Skeletal muscle tissue (tissue), 4 donors: ENCODE results near the gene SPATA2L. TPM values are rescaled to one million over a fixed set of nuclear protein-coding genes. Genes with fewer than 3 reads are reported as not detected.

Experiments
- H3K27ac ChIP-seq: one replicate; pipeline ENCODE4 v1.7.0; 2013; ENCODE audit warnings: mild to moderate bottlenecking, low read depth, low read length, inconsistent platforms
- H3K27me3 ChIP-seq, 3 donors: one replicate each; pipeline ENCODE4 v1.7.0; 2013; ENCODE audit warnings: low read length in 3 of 3; ENCODE audit not compliant: control insufficient read depth in 3 of 3, insufficient read depth in 3 of 3
- H3K36me3 ChIP-seq, 3 donors: one replicate each; pipeline ENCODE4 v1.7.0; 2013; ENCODE audit warnings: low read length in 3 of 3; ENCODE audit not compliant: control insufficient read depth in 3 of 3, insufficient read depth in 3 of 3
- H3K4me1 ChIP-seq, 3 donors: one replicate each; pipeline ENCODE4 v1.7.0; 2013; ENCODE audit warnings: low read length in 3 of 3, mild to moderate bottlenecking in 3 of 3; ENCODE audit not compliant: control insufficient read depth in 3 of 3, insufficient read depth in 3 of 3
- H3K4me3 ChIP-seq, 3 donors: one replicate each; pipeline ENCODE4 v1.7.0; 2013; ENCODE audit warnings: low read length in 3 of 3
- H3K9ac ChIP-seq, 3 donors: one replicate each; pipeline ENCODE4 v1.7.0; 2013; ENCODE audit warnings: low read length in 3 of 3, mild to moderate bottlenecking in 3 of 3, moderate library complexity in 2 of 3, low read depth in 1 of 3
- H3K9me3 ChIP-seq, 3 donors: one replicate each; pipeline ENCODE4 v1.7.0; 2013; ENCODE audit warnings: low read length in 3 of 3; ENCODE audit not compliant: control insufficient read depth in 3 of 3
- total RNA-seq: library from RNA; depleted of rRNA; stranded (reverse); fragments of >200 nt; gene quantifications from one replicate; pipeline ENCODE4 v1.2.3, GENCODE V29; 2014
- donor health status: Osteomylitis.

Gene SPATA2L
- total RNA-seq, 1 donor from 2014 or later, result 6.8 TPM

DNA sequence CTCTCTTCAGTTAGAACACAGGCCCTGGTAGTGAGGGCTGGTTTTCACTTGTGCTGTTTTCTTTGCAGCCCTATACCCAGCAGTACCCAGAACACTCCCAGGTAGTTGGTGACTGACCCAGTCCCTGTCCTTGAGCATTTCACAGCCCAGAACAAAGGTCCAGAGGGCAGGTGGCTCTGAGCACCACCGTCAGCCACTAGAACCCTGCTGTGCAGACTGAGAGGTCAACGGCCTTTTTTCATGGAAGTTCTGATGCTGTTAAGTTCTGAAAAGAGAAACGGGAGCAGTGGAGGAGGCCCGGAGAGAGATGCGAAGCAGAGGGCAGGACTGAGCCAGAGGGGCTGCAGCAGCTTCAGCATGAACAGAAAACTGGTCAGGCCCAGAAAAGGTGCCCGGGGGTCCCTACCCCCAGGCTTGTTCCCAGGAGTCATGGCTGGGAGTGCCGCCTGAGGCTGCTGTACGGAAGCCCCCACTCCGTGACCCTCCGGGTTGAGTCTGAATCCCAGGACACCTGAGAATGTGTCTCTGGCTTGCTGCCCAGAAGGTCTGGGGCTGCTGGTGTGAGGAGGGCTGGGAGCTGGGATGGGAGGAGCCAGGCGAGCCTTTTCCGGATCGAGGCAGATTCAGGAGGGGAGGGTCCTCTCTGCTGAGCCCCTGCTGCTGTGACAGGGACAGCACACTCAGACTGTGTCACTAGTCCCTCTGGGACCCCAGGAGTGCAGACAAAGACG, 28.5 kb upstream of the SPATA2L start:
- H3K36me3 ChIP-seq, result peaks cover 67 to 76% (median 68%) of the 10 kb centered on the region in 3 donors

GRCh38 chr16:89729293-89729692, 27.8 kb upstream of the SPATA2L start:
- Histone ChIP-seq H3K9me3 (no peaks in the 10 kb centered on the region), H3K9ac (no peak overlapping the region), H3K4me1 (peaks cover 0 to 4% (median under 1%) of the 10 kb centered on the region in 3 donors), H3K36me3 (peaks cover 59 to 73% (median 66%) of the 10 kb centered on the region in 3 donors), H3K27ac (no peak overlapping the region), H3K27me3 (no peaks in the 10 kb centered on the region), H3K4me3 (no peak overlapping the region)

More for the DNA sequence above, 28.5 kb upstream of the SPATA2L start:
- no peaks in the 10 kb centered on the region for H3K4me1 ChIP-seq
- no peaks in the 10 kb centered on the region for H3K27me3 ChIP-seq
- H3K27ac ChIP-seq, result no peak overlapping the region
- H3K9me3 ChIP-seq, result no peaks in the 10 kb centered on the region
- no peak overlapping the region for H3K4me3 ChIP-seq
- H3K9ac ChIP-seq, result no peak overlapping the region

DNA sequence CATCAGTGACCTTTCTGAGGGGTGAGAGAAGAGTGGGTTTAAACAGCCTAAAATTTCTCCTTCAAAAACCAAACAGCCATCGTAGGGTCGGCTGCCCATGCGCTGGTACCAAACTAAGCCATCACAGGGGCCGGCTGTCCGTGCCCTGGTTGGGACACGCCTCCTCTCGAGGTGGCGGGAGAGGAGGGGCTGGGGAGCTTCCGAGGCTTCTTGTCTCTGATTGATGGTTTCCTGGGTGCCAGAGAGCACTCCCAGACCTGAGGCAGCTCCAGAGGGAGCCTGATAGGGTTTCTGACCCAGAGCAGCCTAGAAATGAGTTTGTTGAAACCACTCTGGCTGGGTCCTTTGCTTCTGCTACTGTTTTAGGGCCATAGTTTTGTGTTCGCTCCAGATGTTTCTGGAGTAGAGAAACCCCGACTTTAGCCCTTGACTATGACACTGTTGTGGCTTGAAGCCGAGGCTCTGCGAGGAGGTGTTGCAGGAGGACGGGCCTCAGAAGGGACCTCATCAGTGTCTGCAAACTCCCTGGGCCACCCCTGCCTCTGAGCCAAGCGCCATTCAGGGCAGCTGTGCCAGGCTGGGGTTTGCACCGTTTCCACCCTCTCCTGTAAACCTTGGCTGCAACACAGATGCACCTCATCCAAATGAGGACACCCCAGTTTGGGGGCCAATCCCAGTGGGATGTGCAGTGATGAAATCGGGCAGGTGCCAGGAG, 26.1 kb upstream of the SPATA2L start:
- H3K9ac ChIP-seq, result no peak overlapping the region
- no peak overlapping the region for H3K4me3 ChIP-seq
- no peak overlapping the region for H3K27ac ChIP-seq
- H3K27me3 ChIP-seq, result no peaks in the 10 kb centered on the region
- H3K36me3 ChIP-seq, result peaks cover 63 to 75% (median 67%) of the 10 kb centered on the region in 3 donors
- peaks cover 16 to 21% (median 17%) of the 10 kb centered on the region in 3 donors for H3K4me1 ChIP-seq
- H3K9me3 ChIP-seq, result no peaks in the 10 kb centered on the region

- peaks cover 30 to 38% (median 30%) of the 10 kb centered on the region in 3 donors for H3K4me1 ChIP-seq
- H3K4me3 ChIP-seq, result peak overlapping the region; percentile 13 to 88 (median 69)
- no peaks in the 10 kb centered on the region for H3K27me3 ChIP-seq
- H3K36me3 ChIP-seq, result peaks cover 30 to 38% (median 36%) of the 10 kb centered on the region in 3 donors
- no peaks in the 10 kb centered on the region for H3K9me3 ChIP-seq
- H3K9ac ChIP-seq, result peak overlapping the region; percentile 12 to 91 (median 29)
- no peak overlapping the region for H3K27ac ChIP-seq
Observed at GRCh38 chr16:89723279-89724250, 22.1 kb upstream of the SPATA2L start.

DNA sequence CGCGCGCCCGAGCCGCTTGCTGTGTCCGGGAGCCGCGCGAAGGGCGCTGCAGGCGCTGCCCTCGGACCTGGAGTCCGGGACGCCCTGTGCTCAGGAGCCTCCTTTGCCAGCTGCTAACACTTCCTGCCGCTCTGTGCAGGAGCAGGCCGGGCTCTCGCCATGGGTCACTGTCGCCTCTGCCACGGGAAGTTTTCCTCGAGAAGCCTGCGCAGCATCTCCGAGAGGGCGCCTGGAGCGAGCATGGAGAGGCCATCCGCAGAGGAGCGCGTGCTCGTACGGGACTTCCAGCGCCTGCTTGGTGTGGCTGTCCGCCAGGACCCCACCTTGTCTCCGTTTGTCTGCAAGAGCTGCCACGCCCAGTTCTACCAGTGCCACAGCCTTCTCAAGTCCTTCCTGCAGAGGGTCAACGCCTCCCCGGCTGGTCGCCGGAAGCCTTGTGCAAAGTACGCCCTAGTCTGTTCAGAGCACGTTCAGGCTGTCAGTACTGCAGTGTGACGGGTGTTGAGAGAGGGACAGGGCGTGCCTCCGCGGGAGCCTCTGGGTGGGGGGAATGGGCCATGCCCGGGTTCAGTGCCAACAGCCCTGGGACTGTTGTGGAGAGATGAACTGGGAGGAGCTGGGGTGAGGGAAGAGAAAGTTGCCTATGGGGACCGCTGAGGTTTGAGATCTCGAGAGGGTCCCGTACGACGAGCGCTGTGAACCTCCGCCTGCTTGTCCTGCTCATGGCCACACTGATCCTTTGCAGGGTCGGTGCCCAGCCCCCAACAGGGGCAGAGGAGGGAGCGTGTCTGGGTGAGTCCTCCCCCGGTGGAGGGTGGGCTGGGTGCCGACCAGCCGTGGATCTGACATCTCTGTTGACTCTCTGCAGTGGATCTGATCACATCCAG, 21.1 kb upstream of the SPATA2L start:
- peak overlapping the region; percentile 69 to 88 (median 83) for H3K4me3 ChIP-seq
- peak overlapping the region; percentile 88 for H3K27ac ChIP-seq

GRCh38 chr16:89721546-89722391, 20.3 kb upstream of the SPATA2L start:
- H3K9ac ChIP-seq, result peak overlapping the region; percentile 61 to 91 (median 73)
- H3K4me3 ChIP-seq, result peak overlapping the region; percentile 69 to 88 (median 83)
- no peaks in the 10 kb centered on the region for H3K27me3 ChIP-seq
- peak overlapping the region; percentile 88 for H3K27ac ChIP-seq
- H3K4me1 ChIP-seq, result peaks cover 30 to 38% (median 30%) of the 10 kb centered on the region in 3 donors
- no peaks in the 10 kb centered on the region for H3K9me3 ChIP-seq
- peaks cover 22 to 27% (median 22%) of the 10 kb centered on the region in 3 donors for H3K36me3 ChIP-seq

More for the DNA sequence above, 21.1 kb upstream of the SPATA2L start:
- peaks cover 30 to 38% (median 30%) of the 10 kb centered on the region in 3 donors for H3K4me1 ChIP-seq
- no peaks in the 10 kb centered on the region for H3K27me3 ChIP-seq
- H3K9ac ChIP-seq, result peak overlapping the region; percentile 43 to 91 (median 73)
- peaks cover 27 to 34% (median 30%) of the 10 kb centered on the region in 3 donors for H3K36me3 ChIP-seq
- no peaks in the 10 kb centered on the region for H3K9me3 ChIP-seq

DNA sequence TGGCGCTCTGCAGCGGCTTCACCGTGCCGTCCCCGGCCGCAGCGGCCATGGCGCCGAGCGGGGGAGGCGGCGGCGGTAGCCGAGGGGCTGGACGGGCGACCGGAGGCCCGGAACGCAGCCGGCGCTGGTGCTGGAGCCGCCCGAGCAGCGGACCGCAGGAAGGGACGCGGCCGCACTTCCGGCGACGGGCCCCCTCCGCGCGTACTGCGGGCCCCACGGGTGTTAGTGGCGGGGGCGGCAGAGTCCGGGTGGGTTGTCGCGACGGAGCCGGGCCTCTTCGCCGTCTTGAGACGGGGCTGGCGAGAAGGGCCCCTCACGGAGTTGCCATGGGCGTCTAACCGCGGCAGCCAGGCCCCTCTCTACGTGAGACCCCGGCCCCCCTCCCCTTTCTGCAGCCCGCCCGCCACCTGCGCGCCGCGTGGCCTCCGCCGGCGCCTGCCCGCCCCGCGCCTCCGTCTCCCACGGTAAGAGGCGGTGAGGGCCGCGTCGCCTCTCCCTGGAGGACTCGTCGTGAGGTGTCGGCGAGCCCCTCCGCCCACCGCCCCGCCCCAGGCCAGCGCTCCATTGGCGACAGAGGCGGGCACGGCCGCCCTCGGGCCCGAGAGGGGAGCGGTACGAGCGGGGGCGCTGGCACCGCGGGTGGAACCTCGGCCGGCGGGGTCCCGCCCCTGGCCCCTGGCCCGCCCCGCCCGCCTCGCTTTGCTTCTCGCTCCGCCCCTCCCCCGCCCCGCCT, 19.5 kb upstream of the SPATA2L start, which contains the start of the genes VPS9D1 and ZNF276:
Gene VPS9D1, minus strand, starts transcription at position 86 of the 733 bp plus-strand sequence. Its CDS starts 37 bp downstream, at position 49.
Gene ZNF276, plus strand, starts transcription at position 725 of the 733 bp plus-strand sequence. CDS start 104 bp downstream, outside the sequence.
- Histone ChIP-seq H3K4me1 (peaks cover 30 to 38% (median 30%) of the 10 kb centered on the region in 3 donors), H3K36me3 (peaks cover 20 to 27% (median 21%) of the 10 kb centered on the region in 3 donors), H3K27me3 (no peaks in the 10 kb centered on the region), H3K4me3 (peak within 1 kb of the TSS; percentile 83 to 88 (median 86)), H3K27ac (peak within 1 kb of the TSS; percentile 88), H3K9ac (peak within 1 kb of the TSS; percentile 74 to 91 (median 85)), H3K9me3 (no peaks in the 10 kb centered on the region)

DNA sequence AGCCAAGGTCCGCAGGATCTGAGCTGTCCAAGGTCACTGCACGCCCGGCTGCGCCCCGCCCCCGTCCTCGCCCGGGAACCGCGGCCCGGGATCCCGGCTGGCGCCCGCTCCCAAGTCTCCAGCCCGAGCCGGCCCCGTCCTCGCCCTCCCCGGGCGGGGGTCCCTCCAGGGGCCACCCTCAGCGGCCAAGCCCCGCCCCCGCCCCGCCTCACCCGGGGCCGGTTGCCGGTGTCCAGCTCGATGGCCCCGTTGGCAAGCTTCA, 19.0 kb upstream of the SPATA2L start:
- peak overlapping the region; percentile 83 to 88 (median 86) for H3K4me3 ChIP-seq
- H3K36me3 ChIP-seq, result peaks cover 18 to 27% (median 21%) of the 10 kb centered on the region in 3 donors
- no peaks in the 10 kb centered on the region for H3K9me3 ChIP-seq
- H3K4me1 ChIP-seq, result peaks cover 30 to 38% (median 30%) of the 10 kb centered on the region in 3 donors
- H3K27me3 ChIP-seq, result no peaks in the 10 kb centered on the region
- peak overlapping the region; percentile 88 for H3K27ac ChIP-seq
- H3K9ac ChIP-seq, result peak overlapping the region; percentile 74 to 91 (median 85)
